CD4-positive, alpha-beta T cell treated with Interferon alpha-2 for 1 hour (primary cell): ENCODE data around the gene SOS2.
A peak's percentile ranks its signal among the peaks of the same experiment; 100 is the strongest.

Experiments used
- DNase-seq, 2 donors: peaks; one replicate each; pipeline ENCODE4 v3.0.0-alpha.2; 2020 to 2022

The SOS2 gene

DNA sequence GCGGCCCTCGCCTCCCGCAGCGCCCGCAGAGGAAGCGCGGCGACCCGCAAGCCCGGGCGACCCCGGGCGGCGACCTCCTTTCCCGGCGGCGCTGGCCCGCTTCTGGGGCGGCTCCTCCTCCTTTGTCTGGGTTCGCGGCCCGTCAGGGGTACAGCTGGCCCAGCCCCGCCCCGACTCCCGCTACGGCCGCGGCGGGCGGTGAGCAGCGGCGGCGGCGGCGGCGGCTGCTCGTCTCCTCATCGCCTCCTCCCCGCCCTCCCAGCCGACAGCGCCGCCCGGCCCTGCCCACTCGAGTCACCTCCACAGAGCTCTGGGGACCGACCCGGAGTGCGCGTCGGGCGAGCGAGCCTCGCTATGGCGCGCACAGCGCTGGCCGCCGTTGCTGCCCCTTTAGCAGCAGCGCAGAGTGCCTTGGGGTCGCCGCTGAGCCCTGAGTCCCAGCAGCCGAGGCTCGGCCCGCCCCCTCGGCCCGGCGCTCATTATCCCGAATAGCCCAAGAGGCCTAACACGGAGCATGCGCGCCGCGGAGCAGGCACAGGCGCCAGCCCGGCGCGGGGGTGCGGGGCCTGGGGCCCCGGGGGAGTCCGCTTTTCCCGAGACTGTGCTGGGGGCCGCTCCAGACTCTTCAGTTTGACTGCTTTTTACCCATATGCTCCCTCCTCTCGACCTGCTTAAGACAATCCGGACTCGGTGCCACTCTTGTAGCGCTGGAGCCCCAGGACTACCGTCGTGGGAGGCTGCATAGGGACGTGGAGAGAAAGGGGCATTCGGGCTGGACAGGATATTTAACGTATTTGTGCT lies at the start of gene SOS2:
Gene SOS2, minus strand, starts transcription at position 104 of the 801 bp plus-strand sequence. CDS start 295 bp downstream, outside the sequence.
- peak; percentile 85 to 88 for DNase-seq

DNA sequence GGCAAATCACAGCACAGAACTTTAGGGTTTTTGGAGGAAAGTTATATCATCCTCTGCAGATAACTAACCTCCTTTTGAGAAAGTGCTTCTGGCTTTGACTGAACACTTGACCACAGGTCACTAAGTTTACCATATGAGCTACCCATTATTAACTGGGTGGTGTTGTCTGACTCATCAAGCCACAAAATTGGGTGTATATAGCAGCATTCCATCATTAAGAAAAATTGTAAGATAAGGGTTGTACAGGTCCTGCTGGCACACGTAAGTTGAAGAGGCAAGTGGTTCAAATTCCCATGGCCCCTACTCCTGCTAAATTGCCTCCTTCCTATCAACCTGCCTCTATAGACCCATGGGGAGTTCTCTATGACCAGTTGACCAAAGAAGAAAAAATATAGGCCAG lies 41.1 kb upstream of the SOS2 start:
- no peak for DNase-seq

DNA sequence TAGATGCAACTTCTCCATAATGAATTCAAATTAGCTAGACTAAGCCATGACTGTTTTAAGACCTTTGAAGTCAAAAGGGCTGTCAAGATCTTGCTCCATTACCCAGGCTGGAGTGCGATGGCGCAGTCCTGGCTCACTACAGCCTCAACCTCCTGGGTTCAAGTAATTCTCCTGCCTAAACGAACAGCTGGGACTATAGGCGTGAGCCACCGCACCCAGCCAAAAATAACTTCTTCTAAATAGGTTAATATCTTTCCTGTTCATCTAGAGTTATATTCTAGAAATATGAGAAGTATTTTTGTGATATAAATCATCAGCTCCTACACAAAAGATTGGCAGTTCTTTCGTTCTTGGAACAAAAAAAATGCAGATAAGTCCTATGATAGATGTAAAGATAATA lies 39.6 kb upstream of the SOS2 start:
- DNase-seq: no peak

DNA sequence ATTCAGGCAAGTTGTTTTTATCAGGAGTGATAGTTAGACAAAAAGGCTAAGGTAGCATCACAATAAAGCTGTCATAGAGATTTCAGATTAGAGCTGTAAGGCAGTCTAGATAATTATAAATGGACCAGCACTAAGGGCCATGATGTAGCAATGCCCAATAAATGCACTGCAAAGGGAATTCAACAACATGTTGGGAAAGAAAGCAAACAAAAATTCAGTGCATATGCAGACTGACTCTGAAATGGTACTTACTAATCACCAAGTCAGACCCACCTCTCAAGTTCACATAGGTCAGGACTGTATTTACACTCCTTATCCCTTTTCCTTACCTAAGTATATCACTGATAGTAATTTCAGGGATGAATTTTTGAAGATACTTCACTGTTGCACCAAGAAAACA lies 33.7 kb upstream of the SOS2 start:
- DNase-seq: no peak

DNA sequence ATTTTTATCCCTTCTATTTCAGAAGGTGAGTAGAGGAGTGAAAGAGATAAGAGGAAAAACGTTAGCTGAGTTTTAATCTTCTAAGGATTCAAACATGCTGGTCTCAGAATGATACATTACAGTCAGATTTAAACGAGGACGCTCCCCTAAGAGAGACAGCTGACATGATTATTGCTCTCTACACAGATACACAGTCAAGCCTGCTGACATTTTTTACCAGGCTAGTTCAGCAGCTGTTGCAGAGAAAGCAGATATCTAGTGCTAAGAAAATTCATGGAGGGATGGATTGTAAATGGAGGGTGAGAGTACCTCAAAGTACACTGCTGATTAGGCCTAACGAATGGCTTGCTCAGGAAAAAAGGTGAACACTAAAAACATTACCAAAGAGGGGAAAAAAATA lies 31.9 kb upstream of the SOS2 start:
- DNase-seq: no peak

DNA sequence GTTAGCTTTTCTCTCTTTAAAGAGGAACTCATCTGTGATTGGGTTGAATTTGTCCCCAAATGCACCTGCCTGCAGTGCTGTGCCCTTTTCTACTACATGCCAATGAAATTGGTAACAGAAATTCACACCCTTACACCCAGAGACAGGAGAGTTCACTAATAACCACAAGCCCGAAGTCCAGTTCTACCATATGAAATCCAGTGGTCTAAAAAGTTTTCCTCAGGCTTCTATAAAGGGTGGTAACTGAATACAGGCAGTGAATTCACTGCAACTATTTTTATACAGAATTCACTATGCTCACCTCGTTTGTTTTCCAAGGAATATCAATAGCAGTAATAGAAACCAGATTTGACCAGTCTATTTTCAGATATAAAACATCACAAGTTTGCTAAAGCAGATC lies 31.5 kb upstream of the SOS2 start:
- DNase-seq: no peak

DNA sequence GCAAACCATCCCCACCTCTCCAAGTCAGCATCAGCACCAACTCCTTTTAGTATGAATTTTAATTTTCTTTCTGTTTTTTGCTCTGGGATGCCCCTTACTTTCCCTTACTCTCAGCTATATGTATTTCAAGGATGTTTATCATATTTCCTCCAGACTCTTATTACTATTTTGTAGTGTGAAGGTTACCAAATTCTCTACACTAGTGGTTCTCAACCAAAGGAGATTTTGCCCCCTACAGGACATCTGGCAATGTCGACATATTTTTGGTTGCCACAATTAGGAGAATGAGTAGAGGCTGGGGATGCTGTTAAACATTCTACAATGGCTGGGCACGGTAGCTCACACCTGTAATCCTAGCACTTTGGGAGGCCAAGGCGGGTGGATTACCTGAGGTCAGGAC lies 29.1 kb upstream of the SOS2 start:
- DNase-seq: peak; percentile 26 to 57

DNA sequence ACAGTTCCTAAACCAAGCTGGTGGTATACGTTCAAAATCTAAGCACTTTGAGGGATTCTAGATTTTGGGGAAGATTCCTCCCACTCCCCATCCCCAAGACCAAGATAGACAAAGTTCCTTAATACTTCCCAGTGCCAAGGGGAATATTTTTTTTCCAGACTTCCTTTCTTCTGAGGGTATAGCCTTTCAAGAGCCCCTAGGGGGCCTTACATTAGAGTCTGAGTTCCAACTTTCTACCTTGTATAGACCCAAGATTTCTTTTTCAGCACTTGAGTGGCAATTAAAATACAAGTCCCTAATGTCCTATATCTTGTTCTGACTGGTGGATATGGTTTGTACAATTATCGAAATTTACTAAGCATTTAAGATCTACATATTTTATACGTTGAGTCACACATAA lies 28.7 kb upstream of the SOS2 start:
- no peak for DNase-seq

DNA sequence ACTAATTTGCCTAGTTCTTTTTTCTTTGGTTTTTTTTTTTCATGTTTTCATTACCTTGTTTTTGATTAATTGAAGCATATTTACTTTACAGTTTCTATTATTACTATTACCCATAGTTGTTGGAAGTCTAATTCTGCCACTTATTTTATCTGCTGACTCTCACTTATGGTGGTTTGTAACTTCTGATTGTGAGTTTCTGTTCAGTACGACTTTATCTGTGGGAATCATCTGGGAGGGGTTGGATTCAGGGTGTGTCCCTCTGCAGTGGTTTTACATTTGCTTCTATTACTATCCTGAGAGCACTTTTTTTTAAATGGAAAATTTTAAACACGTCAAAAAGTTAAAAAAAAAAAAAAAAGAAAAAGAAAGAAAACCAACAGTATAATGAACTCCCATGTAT lies 26.4 kb upstream of the SOS2 start:
- DNase-seq: no peak

DNA sequence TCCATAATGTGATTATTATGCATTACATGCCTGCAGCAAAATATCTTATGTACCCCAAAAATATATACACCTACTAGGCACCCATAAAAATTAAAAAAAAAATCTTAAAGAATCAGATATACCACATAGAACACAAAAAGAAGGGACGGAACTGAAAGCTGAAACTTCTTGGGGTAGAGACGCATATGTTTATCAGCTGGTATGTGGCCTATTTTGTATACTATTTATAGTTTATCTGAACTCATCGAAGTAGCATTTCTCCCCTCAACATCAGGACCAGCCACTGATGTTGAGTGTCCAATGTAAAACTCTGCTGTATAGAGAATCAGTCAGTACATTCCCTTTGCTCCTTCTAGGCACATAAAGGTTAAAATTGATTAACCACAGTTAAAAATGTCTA lies 22.9 kb upstream of the SOS2 start:
- no peak for DNase-seq

DNA sequence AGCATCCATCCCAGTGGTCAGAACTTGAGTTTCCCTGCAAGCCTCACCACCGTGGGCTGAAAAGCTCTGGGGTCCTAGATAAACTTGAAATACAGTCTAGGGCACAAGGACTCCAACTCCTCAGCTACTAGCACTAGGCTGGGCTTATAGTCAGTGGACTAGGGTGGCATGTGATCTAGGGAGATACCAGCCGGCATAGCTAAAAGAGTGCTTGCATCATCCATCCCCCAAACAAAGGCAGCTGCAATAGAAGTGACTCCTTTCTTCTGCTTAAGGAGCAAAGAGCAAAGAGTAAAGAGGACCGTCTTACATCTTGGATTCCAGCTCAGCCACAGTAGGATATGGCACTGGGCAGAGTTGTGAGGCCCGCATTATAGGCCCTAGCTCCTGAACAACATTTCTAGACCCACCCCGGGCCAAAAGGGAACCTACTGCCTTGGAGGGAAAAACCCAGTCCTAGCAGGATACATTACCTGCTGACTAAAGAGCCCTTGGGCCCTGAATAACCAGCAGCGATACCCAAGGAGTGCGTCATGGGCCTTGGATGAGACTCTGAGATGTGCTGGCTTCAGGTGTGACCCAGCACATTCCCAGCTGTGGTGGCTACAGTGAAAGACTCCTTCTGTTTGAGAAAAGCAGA lies 17.9 kb upstream of the SOS2 start:
- DNase-seq: no peak

DNA sequence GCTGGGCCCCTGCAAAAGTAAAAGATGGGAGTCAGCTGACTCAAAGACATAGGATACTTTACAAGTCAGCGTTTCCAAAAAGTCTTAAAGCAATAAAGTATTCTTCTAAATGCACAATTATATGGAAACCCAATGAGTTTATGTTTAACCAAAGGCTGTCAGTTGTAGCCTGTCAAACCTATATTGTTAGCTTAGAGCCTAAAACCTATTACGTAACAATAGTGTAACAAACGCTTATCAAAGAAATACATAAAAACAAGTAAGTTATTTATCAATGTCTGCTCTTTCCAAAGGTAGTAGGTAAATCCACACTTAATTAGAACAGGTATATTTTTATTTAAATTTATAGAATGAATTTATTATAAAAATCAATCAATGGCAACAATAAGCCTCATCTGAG lies 15.9 kb upstream of the SOS2 start:
- DNase-seq: no peak

DNA sequence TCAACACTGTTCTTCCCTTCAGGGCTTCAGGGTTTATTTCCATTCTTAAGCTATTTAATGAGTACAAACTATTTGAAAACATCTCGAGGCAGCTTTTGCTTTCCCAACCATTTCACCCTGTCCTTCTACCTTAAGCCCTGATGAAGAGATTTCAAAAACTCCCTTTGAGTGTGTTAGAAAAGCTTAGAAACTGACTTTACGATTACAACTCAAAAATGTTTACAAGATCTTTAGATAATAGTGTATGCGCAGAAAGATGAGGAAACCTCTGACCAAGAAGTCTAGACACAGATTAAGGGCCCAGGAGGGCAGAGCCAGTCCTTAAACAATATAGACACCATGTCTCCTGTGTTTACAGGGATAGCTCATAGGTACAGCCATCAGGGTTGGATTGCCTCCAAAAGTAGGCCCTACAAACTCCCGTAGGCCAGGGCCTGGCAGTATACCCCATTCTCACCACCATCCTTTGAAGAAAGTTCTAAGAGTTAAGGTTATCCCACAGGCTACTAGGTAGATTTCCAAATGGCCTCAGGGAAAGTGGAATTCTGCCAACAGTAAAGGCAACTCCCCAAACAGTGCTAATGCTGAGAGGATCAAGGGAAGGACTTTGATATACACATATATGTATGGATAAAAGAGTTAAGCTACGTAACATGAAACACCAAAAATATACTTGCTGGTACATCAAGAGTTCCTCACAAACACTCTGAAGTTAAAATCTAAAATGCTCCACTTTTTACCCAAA lies 11.4 kb upstream of the SOS2 start:
- DNase-seq: no peak

DNA sequence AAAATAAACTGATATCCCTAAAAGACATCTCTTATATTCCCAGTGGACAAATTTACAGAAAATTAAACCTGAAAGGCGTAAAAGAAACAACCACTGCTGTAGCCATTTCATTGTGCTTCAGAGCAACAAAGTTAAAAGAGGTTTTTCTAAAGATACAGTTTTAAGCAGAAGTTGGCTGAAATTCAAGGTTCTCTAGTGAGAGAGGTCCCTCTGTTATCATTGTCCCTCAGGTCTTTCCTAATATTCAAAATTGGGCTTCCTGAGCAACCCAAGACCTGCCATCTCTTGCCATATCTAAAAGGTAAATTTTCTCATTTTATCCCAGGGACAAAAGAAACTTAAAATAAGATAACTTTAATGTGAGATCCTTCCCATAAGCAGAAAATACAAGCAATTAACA lies 10.7 kb upstream of the SOS2 start:
- no peak for DNase-seq

DNA sequence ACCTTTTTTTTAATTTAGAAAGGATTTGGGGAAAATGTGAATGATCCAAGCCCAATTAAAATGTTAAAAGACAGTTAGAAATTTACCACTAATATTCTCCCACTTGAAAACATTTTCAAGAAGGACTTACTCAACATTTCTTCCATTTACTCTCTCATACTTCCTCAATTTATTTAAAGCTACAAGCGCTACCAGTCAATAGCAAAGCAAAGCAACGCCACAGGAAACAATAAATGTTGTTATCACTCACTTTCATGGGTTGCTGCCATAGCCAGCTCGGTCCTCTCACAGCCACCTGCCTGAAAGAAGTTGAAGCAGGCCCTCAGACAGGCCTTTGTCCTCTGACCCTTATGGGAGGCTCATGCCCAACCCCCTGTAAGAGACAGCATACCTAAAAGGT lies 6.0 kb upstream of the SOS2 start:
- no peak for DNase-seq

DNA sequence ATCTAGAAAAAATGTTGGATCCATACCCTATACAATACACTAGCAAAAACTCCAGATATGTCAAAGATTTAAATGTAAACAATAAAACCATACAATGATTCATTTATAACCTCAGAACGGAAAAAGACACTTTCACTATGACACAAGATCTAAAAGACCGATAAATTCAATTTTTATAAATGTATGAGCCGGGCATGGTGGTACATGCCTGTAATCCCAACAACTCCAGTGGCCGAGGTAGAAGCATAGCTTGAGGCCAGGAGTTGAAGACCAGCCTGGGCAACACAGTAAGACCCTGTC lies 2.5 kb upstream of the SOS2 start:
- no peak for DNase-seq

DNA sequence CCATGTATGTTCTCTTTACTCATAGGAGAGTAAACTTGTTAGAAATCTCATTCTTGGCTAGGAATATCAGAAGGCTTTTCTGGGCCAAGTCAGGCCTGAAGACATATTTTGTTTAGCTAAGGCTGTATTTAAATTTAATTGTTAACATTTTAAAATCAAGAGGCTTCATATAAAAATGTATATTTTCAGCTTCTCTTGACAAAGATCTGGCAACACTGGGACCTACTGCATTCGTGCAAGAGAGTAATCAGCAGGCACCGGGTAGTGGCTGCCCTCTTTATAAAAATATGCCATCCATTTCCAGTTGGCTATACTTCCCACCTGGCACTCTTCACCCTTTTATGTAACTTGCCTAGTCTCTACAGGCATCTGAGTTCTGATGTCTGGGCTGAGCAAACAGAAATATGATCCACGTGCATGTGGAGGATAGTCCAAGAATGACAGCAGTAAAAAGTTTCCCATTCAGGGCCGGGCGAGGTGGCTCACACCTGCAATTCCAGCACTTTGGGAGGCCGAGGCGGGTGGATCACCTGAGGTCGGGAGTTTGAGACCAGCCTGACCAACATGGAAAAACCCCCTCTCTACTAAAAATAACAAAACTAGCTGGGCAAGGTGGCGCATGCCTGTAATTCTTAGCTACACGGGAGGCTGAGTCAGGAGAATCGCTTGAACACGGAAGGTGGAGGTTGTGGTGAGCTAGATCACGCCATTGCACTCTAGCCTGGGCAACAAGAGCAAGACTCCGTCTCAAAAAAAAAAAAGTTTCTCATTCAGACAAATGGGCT lies 2.0 kb upstream of the SOS2 start:
- peak in 1 of 2 donors; percentile 28 for DNase-seq

DNA sequence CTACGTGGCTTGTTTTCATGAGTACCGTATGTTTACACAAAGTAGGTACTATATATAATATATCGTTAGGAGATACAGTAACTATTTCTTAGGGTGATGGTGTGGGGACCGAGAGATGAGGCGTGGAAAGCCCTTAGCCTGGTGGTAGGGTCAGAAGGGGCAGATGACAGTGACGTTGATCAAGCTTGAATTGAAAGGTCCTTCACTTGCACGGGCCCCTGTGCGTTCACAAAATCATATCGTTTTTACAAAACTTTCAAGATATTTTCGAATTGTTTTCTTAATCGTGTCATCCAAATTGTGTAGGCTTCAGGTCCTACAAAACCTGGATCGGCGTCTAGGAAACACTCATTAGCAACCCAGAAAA lies 881 bp upstream of the SOS2 start:
- no peak for DNase-seq

DNA sequence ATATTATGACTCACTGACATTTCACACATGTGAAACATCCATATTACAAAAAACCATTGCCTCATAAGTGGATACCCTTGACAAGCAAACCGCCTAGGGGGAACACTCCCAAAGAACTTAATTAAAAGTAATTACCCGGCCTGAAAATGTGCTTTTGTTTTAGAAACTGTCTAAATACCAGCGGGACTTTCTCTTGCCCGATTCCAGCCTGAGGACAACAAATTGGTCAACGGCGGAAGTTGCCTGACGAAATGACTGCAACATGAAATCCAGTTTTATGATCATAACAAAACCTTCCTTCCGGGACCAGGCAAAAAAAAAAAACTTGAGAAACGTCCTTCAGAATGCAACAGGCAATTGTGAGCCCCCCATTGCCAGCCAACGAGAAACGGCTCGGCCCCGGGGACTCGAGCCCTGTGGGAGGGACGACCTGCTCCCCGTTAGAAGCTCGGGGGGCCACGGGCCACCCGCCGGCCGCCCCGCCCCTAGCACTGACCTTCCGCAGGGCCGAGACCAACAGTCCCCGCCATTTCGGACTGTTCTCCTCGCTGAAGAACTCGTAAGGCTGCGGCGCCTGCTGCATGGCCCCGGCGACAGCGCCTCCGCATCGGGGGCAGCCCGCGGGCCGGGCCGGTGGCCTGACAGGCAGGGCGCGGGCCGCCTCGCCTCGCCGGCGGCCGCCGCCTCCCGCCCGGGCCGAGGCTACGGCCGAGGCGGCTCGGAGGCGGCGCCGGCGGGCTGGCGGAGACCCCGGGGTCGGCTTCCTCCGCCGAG lies 490 bp downstream of the SOS2 start:
- peak; percentile 25 to 55 for DNase-seq

DNA sequence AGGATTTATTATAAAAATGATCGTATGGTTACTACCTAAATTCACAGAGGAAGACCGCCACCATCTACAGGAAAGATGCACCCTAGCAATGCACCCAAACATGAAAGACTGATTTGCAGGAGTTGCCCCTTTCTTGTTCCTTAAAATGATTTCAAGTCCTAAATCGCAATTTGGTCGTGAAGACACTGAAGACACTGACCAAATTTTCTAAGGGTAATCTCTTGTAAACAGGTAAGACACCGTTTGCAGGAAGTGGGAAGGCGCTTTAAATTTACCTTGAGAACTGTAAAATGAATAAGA lies 1.0 kb downstream of the SOS2 start:
- no peak for DNase-seq

DNA sequence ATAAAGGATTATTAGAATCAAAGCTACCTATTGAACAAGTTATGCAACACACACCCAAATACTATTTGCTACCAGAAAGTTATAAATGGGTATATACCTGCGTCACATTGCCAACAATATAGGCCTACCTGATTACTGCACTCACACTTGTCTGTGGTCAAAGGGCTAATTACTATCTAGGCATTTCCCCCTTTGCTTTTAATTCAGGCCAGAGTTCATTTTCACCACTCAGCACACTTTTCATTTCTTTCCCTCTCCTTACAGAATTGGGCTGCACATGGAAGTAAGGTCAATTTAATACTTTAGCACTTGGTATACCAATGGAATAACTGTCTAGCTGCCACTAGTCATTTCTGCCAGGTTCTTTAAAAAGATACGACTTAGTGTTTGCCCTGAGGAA lies 1.7 kb downstream of the SOS2 start:
- no peak for DNase-seq

DNA sequence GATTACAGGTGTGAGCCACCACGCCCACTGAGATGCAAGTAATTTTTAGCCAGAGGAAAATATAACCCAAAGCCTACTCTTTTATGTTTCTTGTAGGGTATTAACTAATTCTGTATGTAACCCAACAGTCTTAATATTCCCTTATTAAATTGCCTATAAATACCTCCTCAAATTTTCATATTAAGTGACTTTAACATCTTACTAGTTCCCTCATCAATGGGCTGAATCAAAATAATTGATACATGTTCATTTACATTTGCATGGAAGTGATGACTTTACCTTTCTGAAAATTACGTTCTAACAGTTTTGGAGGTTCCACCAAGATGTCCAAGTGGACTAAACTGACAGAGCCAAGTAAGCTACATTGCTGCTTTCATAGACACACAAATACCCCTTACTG lies 3.1 kb downstream of the SOS2 start:
- no peak for DNase-seq

DNA sequence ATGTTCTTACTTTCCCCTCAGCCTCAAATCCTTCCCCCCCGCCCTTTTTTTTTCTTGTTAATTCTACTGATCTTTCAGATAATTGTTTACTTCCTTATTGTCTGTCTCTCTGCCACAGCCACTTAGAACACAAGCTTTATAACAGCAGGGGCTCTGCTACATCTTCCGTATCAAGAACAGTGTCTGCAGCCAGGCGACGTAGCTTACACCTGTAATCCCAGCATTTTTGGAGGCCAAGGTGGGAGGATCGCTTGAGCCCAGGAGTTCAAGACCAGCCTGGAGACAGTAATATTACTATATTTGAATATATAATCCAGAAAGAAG lies 5.4 kb downstream of the SOS2 start:
- DNase-seq: peak in 1 of 2 donors; percentile 14
